ENCODE results near the gene HNRNPH2.

HNRNPH2 gene

DNA sequence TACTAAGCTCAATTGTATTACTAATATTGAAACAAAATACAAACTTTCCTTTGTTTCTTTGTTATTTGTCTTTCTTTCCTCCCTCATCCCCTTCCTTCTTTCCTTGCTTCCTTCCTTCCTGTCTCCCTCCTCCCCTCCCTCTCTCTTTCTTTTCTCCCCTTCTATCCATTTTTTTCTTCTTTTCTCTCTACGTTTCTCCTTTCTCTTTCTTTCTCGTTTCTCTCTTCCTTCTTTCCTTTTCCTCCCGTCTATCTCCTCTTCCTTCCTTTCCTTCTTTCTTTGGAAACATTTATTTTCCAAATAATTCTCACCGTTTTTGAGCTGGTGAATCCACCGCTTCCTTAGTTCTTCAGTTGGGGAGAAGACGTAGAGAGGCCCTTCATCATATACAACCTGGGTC lies 38.3 kb upstream of the HNRNPH2 start:
- TF ChIP-seq EZH2 (optimal IDR thresholded peaks at IDR 0.05; ENCODE audit: low read depth, low read length) = no peak
- TF ChIP-seq EZH2phosphoT487 (IDR thresholded peaks at IDR 0.05; ENCODE audit: low read length) = no peak
- TF ChIP-seq, protein P1, sequence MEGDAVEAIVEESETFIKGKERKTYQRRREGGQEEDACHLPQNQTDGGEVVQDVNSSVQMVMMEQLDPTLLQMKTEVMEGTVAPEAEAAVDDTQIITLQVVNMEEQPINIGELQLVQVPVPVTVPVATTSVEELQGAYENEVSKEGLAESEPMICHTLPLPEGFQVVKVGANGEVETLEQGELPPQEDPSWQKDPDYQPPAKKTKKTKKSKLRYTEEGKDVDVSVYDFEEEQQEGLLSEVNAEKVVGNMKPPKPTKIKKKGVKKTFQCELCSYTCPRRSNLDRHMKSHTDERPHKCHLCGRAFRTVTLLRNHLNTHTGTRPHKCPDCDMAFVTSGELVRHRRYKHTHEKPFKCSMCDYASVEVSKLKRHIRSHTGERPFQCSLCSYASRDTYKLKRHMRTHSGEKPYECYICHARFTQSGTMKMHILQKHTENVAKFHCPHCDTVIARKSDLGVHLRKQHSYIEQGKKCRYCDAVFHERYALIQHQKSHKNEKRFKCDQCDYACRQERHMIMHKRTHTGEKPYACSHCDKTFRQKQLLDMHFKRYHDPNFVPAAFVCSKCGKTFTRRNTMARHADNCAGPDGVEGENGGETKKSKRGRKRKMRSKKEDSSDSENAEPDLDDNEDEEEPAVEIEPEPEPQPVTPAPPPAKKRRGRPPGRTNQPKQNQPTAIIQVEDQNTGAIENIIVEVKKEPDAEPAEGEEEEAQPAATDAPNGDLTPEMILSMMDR (IDR thresholded peaks at IDR 0.05; ENCODE audit: low read length) = no peak
- Histone ChIP-seq H3F3A (ENCODE audit: insufficient read depth, low read length) (no peaks in the 10 kb centered on the region), H3K4me1 (ENCODE audit: low read length) (peaks cover 14% of the 10 kb centered on the region), H3K36me3 (replicated peaks; ENCODE audit: insufficient read depth, low read length) (no peaks in the 10 kb centered on the region), H3K9ac (ENCODE audit: low read length) (no peak overlapping the region), H3K27me3 (replicated peaks; ENCODE audit: insufficient read depth, low read length) (no peaks in the 10 kb centered on the region), H3K4me2 (ENCODE audit: low read depth, low read length) (no peak overlapping the region), H3K27ac (ENCODE audit: low read length) (no peak overlapping the region), H3K79me2 (ENCODE audit: low read length) (no peaks in the 10 kb centered on the region), H4K20me1 (ENCODE audit: insufficient read depth, low read length) (no peaks in the 10 kb centered on the region), H3K9me3 (replicated peaks; ENCODE audit: insufficient read depth, low read length) (no peaks in the 10 kb centered on the region), H3K4me3 (ENCODE audit: low read length) (no peak overlapping the region), H3K9me2 (replicated peaks; ENCODE audit: insufficient read depth, low read length) (no peaks in the 10 kb centered on the region), H2AFZ (ENCODE audit: low read length) (no peak overlapping the region)
- DNase-seq = no peak

DNA sequence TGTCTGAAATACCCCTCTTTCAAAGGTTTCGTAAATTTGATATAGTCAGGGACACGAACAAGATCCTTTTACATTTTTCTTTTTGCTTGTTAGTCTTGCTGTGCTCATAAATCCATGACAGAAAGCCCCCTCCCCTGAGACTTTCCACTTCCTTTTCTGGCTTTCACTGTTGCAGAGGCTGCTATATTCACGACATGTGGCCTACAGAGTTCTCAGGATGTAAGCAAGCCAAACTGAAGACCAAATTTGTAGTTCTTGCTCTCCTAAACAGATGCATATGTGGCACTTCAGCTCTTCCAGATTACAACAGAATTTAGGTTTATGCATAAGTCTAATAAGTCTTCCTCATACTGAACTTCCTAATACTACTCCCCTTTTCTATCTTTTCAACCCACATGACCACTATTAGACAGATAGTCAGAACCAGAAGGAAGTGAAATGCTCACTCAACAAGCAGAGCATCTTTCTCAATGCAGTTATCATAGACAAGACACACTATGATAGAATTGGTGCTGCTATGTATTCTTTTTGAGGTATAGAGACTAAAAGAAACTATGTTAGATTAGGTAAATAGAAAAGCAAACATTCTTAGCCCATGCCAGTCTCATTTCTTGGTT lies 37.0 kb upstream of the HNRNPH2 start:
- H3K4me3 ChIP-seq (ENCODE audit: low read length) = no peak overlapping the region

DNA sequence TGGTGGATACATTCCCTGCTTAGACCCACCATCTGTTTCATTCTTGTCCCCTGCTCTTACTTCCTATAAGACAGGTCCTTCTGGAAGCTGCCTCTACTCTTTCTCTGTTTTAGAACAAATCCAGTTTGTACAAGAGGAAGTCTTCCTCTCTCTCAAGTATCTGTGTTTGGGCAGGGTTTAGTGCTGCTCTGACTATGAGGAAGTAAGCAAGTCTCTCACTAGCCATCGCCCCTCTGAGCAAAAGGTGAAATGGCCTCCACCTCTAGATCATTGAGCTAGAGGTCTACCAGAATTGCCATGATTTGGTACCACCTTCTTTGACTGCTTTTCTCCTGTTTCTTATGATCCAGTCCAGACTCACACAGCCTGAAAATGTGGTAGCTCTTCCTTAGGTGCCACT lies 30.5 kb upstream of the HNRNPH2 start:
- Histone ChIP-seq H3K27me3 (replicated peaks; ENCODE audit: insufficient read depth, low read length) (no peaks in the 10 kb centered on the region), H3K36me3 (replicated peaks; ENCODE audit: insufficient read depth, low read length) (no peaks in the 10 kb centered on the region), H3K79me2 (ENCODE audit: low read length) (no peaks in the 10 kb centered on the region), H3K4me1 (ENCODE audit: low read length) (no peaks in the 10 kb centered on the region), H4K20me1 (ENCODE audit: insufficient read depth, low read length) (no peaks in the 10 kb centered on the region), H3F3A (ENCODE audit: insufficient read depth, low read length) (no peaks in the 10 kb centered on the region), H2AFZ (ENCODE audit: low read length) (no peak overlapping the region), H3K9me2 (replicated peaks; ENCODE audit: insufficient read depth, low read length) (no peaks in the 10 kb centered on the region), H3K27ac (ENCODE audit: low read length) (no peak overlapping the region), H3K4me3 (ENCODE audit: low read length) (no peak overlapping the region), H3K9me3 (replicated peaks; ENCODE audit: insufficient read depth, low read length) (no peaks in the 10 kb centered on the region), H3K9ac (ENCODE audit: low read length) (no peak overlapping the region), H3K4me2 (ENCODE audit: low read depth, low read length) (no peak overlapping the region)
- TF ChIP-seq, protein P1 (IDR thresholded peaks at IDR 0.05; ENCODE audit: low read length) = no peak
- TF ChIP-seq EZH2phosphoT487 (IDR thresholded peaks at IDR 0.05; ENCODE audit: low read length) (no peak), EZH2 (optimal IDR thresholded peaks at IDR 0.05; ENCODE audit: low read depth, low read length) (no peak)
- no peak for DNase-seq

More for the DNA sequence above, 37.0 kb upstream of the HNRNPH2 start:
- Histone ChIP-seq H3K9me2 (replicated peaks; ENCODE audit: insufficient read depth, low read length) (no peaks in the 10 kb centered on the region), H2AFZ (ENCODE audit: low read length) (0 out of 2 replicates have a peak overlapping the region, but pooled peaks have one; percentile 30), H3K9ac (ENCODE audit: low read length) (no peak overlapping the region), H3K4me2 (ENCODE audit: low read depth, low read length) (no peak overlapping the region; the same call in 1 of the 2 replicates), H3K9me3 (replicated peaks; ENCODE audit: insufficient read depth, low read length) (no peaks in the 10 kb centered on the region), H3F3A (ENCODE audit: insufficient read depth, low read length) (no peaks in the 10 kb centered on the region), H3K4me1 (ENCODE audit: low read length) (peaks cover 14% of the 10 kb centered on the region), H4K20me1 (ENCODE audit: insufficient read depth, low read length) (no peaks in the 10 kb centered on the region), H3K79me2 (ENCODE audit: low read length) (no peaks in the 10 kb centered on the region), H3K27ac (ENCODE audit: low read length) (peak overlapping the region; percentile 38; the same call in 1 of the 2 replicates), H3K27me3 (replicated peaks; ENCODE audit: insufficient read depth, low read length) (no peaks in the 10 kb centered on the region), H3K36me3 (replicated peaks; ENCODE audit: insufficient read depth, low read length) (no peaks in the 10 kb centered on the region)
- peak; percentile 21 for DNase-seq
- TF ChIP-seq EZH2 (optimal IDR thresholded peaks at IDR 0.05; ENCODE audit: low read depth, low read length) = no peak

GRCh38 chrX:101383679-101384205 lies 24.3 kb upstream of the HNRNPH2 start:
- no peaks in the 10 kb centered on the region for H4K20me1 ChIP-seq (ENCODE audit: insufficient read depth, low read length)
- peak overlapping the region; percentile 47; the same call in 1 of the 2 replicates for H3K4me2 ChIP-seq (ENCODE audit: low read depth, low read length)
- peak overlapping the region; percentile 49; the same call in 1 of the 2 replicates for H3K27ac ChIP-seq (ENCODE audit: low read length)
- peak overlapping the region; percentile 16; the same call in 1 of the 2 replicates for H3K9ac ChIP-seq (ENCODE audit: low read length)
- peak; percentile 63 for DNase-seq
- peaks cover 16% of the 10 kb centered on the region; the same call in 1 of the 2 replicates for H3K4me1 ChIP-seq (ENCODE audit: low read length)
- H3K36me3 ChIP-seq (replicated peaks; ENCODE audit: insufficient read depth, low read length) = no peaks in the 10 kb centered on the region
- H3K27me3 ChIP-seq (replicated peaks; ENCODE audit: insufficient read depth, low read length) = no peaks in the 10 kb centered on the region
- peak overlapping the region; percentile 3; the same call in 1 of the 2 replicates for H3K4me3 ChIP-seq (ENCODE audit: low read length)
- TF ChIP-seq, protein P1 (IDR thresholded peaks at IDR 0.05; ENCODE audit: low read length) = no peak
- no peak for TF ChIP-seq EZH2 (optimal IDR thresholded peaks at IDR 0.05; ENCODE audit: low read depth, low read length)
- no peak for TF ChIP-seq EZH2phosphoT487 (IDR thresholded peaks at IDR 0.05; ENCODE audit: low read length)
- H3K9me3 ChIP-seq (replicated peaks; ENCODE audit: insufficient read depth, low read length) = no peaks in the 10 kb centered on the region
- H3F3A ChIP-seq (ENCODE audit: insufficient read depth, low read length) = peaks cover 7% of the 10 kb centered on the region; the same call in 1 of the 2 replicates
- no peaks in the 10 kb centered on the region for H3K79me2 ChIP-seq (ENCODE audit: low read length)
- H3K9me2 ChIP-seq (replicated peaks; ENCODE audit: insufficient read depth, low read length) = no peaks in the 10 kb centered on the region
- 0 out of 2 replicates have a peak overlapping the region, but pooled peaks have one; percentile 37 for H2AFZ ChIP-seq (ENCODE audit: low read length)

All from MM.1S (cell line).